ENCODE results near the gene POLR3K.
"Not testable (repeated sequence)": the region's sequence is repeated elsewhere in the genome, so short reads cannot be mapped to it uniquely, and the experiment has no call there.

POLR3K gene

DNA sequence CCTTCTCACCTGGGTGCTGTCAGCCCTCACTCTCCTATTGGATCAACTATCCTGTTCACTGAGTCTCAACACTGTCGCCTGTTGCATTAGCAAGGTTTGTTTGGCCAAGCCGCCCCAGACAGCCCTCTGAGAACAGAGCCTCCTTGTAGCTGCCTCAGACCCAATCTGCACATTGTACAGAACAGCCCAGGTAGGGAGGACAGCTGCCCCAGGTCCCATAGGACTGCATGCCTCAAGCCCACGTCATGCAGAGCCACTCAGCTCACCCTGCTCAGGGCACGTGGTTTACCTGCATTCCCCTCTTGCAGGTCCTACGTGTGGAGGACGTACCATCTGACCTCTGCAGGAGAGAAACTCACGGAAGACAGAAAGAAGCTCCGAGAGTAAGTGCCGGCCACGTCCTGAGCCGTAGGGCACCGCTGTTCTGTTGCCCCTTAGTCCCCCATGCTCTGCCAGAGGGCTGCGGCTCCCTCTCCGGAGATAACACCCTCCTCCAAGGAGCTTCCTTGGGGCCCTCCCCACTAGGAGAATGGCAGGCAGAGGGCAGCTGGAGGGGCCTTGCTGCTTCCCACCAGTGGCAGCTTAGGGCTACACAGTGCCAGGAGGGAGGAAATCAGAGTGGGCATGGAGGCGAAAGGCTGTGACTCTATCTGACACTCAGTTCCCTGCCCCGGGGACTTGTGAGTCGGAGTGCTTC lies 3.0 kb upstream of the POLR3K start:
- peaks cover 13 to 19% of the 10 kb centered on the region in 2 donors for H3K4me1 Mint-ChIP-seq (ENCODE audit: low read depth in 2 of 2)
- H3K4me3 Mint-ChIP-seq: peak overlapping the region in 1 of 2 donors; percentile 23
- H3K9me3 Mint-ChIP-seq: no peaks in the 10 kb centered on the region
- no peak overlapping the region for H3K27ac Mint-ChIP-seq
- H3K36me3 Mint-ChIP-seq (ENCODE audit: insufficient read depth): peaks cover 17% of the 10 kb centered on the region
- DNase-seq (no peak), ATAC-seq (replicated peaks) (no peak)
- H3K27me3 Mint-ChIP-seq: no peaks in the 10 kb centered on the region

DNA sequence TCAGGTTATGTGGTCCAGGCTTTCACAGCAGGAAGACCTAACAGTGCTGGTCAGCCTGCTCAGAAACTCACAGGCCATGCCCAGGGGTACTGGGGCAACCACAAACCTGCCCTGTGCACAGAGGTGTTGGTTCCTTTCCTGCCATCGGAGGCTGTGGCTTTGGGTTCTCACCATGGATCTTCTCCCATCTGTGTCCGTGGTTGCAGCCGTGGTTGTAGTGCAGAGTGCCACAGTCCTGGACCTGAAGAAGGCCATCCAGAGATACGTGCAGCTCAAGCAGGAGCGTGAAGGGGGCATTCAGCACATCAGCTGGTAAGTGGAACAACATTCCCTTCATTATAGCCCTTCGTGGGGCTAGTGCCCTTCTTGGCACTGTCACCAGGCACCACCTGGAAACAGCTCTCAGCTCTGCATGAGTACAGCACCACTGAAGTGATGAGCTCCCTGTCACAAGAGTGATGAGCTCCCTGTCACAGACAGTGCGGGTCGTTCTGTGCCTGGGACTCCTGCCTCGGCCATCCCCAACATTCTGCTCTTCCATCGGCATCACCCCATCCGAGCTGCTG lies 2.2 kb upstream of the POLR3K start:
- H3K27ac Mint-ChIP-seq: no peak overlapping the region
- peaks cover 20 to 24% of the 10 kb centered on the region in 2 donors for H3K4me1 Mint-ChIP-seq (ENCODE audit: low read depth in 2 of 2)
- H3K4me3 Mint-ChIP-seq: peak overlapping the region in 1 of 2 donors; percentile 56
- no peak for ATAC-seq (replicated peaks)
- H3K9me3 Mint-ChIP-seq: no peaks in the 10 kb centered on the region
- H3K36me3 Mint-ChIP-seq (ENCODE audit: insufficient read depth): peaks cover 24% of the 10 kb centered on the region
- no peaks in the 10 kb centered on the region for H3K27me3 Mint-ChIP-seq
- no peak for DNase-seq

DNA sequence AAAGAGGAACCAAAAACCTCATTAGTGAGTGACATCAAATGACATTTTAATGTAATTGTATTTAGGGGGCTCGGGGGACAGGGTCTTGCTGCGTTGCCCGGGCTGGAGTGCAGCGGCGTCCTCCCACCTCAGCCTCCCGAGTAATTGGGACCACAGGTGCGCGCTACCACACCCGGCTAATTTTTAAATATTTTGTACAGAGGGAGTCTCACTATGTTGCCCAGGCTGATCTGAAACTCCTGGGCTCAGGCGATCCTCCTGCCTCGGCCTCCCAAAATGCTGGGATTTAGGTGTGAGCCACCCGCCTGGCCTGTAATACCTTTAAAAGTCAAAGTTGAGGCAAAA lies 801 bp upstream of the POLR3K start:
- Mint-ChIP-seq H3K4me1 (ENCODE audit: low read depth in 2 of 2) (peaks cover 24 to 26% of the 10 kb centered on the region in 2 donors), H3K27me3 (no peaks in the 10 kb centered on the region), H3K36me3 (ENCODE audit: insufficient read depth) (peaks cover 31% of the 10 kb centered on the region), H3K27ac (peak overlapping the region in 1 of 2 donors; percentile 91), H3K9me3 (no peaks in the 10 kb centered on the region), H3K4me3 (peak overlapping the region; percentile 96 to 99)
- ATAC-seq (replicated peaks) (no peak), DNase-seq (no peak)

DNA sequence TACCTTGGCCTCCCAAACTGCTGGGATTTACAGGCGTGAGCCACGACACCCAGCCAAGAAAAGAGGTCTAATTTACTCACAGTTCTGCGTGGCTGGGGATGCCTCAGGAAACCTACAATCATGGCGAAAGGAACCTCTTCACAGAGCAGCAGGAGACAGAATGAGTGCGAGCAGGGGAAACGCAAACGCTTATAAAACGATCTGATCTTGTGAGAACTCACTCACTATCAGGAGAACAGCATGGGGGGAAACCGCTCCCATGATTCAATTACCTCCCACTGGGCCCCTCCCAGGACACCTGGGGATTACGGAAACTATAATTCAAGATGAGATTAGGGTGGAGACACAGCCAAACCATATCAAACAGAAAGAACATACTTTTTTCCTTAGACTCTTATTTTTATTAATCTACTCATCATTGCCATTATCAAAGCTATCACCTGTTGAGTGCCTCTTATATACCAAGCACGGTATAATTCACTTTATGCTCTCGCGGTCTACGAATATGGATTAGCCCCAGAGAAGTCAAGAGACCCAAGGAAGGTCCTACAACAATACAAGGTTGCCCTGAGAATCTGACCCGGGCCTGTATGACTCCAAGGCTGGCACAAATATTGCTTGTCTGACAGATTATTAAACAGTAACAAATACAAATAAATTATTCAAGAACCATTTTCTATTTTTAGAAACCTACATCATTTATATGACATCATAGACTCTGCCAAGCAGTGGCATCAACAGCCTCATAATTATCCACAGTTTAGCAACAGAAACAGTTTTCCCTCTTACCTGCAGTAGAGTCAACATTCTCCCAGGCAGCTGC lies 2.4 kb downstream of the POLR3K start:
- H3K9me3 Mint-ChIP-seq: no peaks in the 10 kb centered on the region
- H3K4me3 Mint-ChIP-seq: peak overlapping the region; percentile 96 to 99
- no peaks in the 10 kb centered on the region for H3K27me3 Mint-ChIP-seq
- peak overlapping the region in 1 of 2 donors; percentile 62 for H3K27ac Mint-ChIP-seq
- DNase-seq (no peak), ATAC-seq (replicated peaks) (no peak)
- peaks cover 20 to 26% of the 10 kb centered on the region in 2 donors for H3K4me1 Mint-ChIP-seq (ENCODE audit: low read depth in 2 of 2)
- peaks cover 52% of the 10 kb centered on the region for H3K36me3 Mint-ChIP-seq (ENCODE audit: insufficient read depth)

DNA sequence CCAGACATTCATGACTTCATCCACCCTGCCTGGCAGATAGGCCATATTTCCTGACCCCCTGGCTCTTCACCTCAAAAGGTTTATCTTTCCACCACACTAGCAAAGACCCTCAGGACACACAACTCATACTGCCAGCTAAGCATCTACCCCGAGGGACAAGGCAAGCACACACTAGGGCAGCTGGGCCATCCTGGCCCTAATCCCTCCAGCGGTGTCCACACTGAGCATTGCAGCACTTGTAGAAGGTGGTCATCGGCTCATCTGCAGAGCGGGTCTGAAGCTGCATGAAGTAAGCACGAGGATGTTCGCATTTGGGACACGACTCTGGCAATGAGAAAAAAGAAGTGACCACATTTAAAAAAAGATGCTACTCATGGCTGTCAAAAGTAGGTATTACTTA lies 6.2 kb downstream of the POLR3K start:
- Mint-ChIP-seq H3K9me3 (no peaks in the 10 kb centered on the region), H3K27me3 (no peaks in the 10 kb centered on the region), H3K4me3 (no peak overlapping the region), H3K27ac (no peak overlapping the region), H3K4me1 (ENCODE audit: low read depth in 2 of 2) (peaks cover 17 to 28% of the 10 kb centered on the region in 2 donors), H3K36me3 (ENCODE audit: insufficient read depth) (peaks cover 55% of the 10 kb centered on the region)
- no peak for DNase-seq
- ATAC-seq (replicated peaks): no peak

DNA sequence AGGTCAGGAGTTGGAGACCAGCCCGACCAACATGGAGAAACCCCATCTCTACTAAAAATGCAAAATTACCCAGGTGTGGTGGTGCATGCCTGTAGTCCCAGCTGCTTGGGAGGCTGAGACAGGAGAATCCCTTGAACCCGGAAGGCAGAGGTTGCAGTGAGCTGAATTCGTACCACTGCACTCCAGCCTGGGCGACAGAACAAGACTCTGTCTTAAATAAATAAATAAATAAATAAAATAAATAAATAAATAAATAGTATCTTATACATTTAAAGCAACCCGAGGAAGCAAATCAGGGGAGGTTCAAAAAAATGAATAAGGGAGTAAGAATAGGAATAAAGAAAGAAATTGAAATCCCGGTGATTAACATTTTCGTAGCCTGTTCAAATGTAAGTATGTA lies 6.9 kb downstream of the POLR3K start:
- not testable (repeated sequence) for H3K4me3 Mint-ChIP-seq; DNase-seq; H3K9me3 Mint-ChIP-seq; H3K27me3 Mint-ChIP-seq; ATAC-seq (replicated peaks)
- peaks cover 53% of the 10 kb centered on the region for H3K36me3 Mint-ChIP-seq (ENCODE audit: insufficient read depth)
- peak overlapping the region in 1 of 2 donors; percentile 19 for H3K27ac Mint-ChIP-seq
- peaks cover 19 to 32% of the 10 kb centered on the region in 2 donors for H3K4me1 Mint-ChIP-seq (ENCODE audit: low read depth in 2 of 2)

DNA sequence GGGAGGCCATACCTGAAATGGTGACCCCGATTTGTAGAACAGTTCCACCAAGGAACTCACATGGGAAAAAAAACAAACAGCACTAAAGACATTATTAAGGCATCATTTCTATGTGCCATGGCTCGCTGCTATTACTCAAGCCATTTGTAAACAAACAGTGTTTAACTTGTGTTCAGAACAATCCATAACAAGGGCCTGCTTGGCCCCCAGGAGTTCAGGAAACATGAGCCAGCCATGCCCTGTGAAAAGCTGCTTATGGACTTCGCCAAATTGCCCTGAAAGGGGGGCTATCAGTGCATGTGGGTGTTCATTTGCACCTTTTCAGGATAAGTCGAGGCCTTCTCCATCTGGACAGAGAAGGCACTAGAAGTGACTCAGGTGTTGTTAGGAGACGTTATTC lies 8.0 kb downstream of the POLR3K start:
- H3K27ac Mint-ChIP-seq: no peak overlapping the region
- H3K9me3 Mint-ChIP-seq: no peaks in the 10 kb centered on the region
- ATAC-seq (replicated peaks) (no peak), DNase-seq (no peak)
- H3K27me3 Mint-ChIP-seq: no peaks in the 10 kb centered on the region
- H3K4me1 Mint-ChIP-seq (ENCODE audit: low read depth in 2 of 2): peaks cover 12 to 22% of the 10 kb centered on the region in 2 donors
- peaks cover 44% of the 10 kb centered on the region for H3K36me3 Mint-ChIP-seq (ENCODE audit: insufficient read depth)
- H3K4me3 Mint-ChIP-seq: no peak overlapping the region

DNA sequence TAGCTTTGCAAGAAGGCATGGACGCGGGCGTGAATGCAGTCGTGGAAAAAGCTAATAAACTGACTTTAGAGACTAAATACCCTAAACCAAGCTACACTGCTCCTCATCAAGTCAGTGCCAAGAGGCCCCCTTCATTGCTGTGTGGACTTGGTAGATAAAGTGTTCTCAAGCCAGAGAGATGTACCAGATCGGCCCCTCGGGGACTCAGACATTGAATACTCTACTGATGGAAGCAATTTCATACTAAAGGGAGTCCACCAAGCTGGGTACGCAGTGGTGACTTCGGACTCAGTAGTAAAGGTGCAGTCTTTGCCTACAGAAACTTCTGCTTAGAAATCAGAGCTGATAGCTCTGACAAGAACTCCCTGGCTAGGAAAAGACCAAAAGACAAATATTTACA lies 8.8 kb downstream of the POLR3K start:
- peaks cover 41% of the 10 kb centered on the region for H3K36me3 Mint-ChIP-seq (ENCODE audit: insufficient read depth)
- H3K27ac Mint-ChIP-seq: no peak overlapping the region
- peaks cover 12 to 18% of the 10 kb centered on the region in 2 donors for H3K4me1 Mint-ChIP-seq (ENCODE audit: low read depth in 2 of 2)

DNA sequence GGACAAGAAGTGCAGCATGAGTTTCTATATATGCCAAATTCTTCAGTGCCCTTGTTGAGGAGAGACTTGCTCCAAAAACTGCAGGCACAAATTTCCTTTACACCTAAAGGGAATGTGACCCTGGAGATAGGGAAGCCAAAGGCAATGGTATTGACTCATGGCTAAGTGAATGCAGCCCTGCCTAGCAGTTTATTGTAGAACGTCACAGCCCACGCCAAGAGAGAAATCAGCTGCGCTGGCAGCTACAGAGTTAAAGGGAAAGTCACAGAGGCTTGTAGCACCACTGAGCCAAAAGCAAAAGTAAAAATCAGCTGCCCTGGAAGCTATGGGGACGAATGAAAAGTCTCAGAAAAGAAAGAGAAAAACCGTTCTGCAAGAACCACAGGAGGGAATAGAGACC lies 10.1 kb downstream of the POLR3K start:
- peaks cover 38% of the 10 kb centered on the region for H3K36me3 Mint-ChIP-seq (ENCODE audit: insufficient read depth)

More for the DNA sequence above, 8.8 kb downstream of the POLR3K start:
- Mint-ChIP-seq H3K27me3 (no peaks in the 10 kb centered on the region), H3K9me3 (no peaks in the 10 kb centered on the region), H3K4me3 (no peak overlapping the region)
- ATAC-seq (replicated peaks) (no peak), DNase-seq (no peak)

DNA sequence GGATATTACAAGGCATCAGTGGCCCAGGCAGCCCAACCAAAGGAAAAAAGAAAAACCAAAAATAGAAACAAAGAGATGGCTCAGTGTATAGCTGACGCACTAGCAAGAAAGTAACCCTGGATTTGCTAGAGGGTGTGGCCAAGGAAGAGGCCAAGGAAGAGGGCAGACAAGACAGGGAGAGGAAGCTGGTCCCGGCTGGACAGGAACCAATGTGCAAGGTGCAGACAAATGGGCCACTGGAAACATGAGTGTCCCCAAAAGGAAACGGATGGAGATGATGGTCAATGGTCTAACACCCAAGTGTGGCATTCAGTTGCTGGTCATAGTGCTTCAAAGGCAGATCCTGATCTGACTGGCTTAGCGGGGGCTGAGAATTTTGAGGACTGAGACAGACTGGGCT lies 10.7 kb downstream of the POLR3K start:
- Mint-ChIP-seq H3K4me1 (ENCODE audit: low read depth in 2 of 2) (peaks cover 27 to 35% of the 10 kb centered on the region in 2 donors), H3K9me3 (no peaks in the 10 kb centered on the region), H3K36me3 (ENCODE audit: insufficient read depth) (peaks cover 34% of the 10 kb centered on the region), H3K27me3 (no peaks in the 10 kb centered on the region), H3K4me3 (no peak overlapping the region), H3K27ac (peak overlapping the region in 1 of 2 donors; percentile 83)
- no peak for DNase-seq
- no peak for ATAC-seq (replicated peaks)

More for the DNA sequence above, 10.1 kb downstream of the POLR3K start:
- DNase-seq: no peak
- Mint-ChIP-seq H3K27me3 (no peaks in the 10 kb centered on the region), H3K9me3 (no peaks in the 10 kb centered on the region), H3K4me3 (no peak overlapping the region), H3K4me1 (ENCODE audit: low read depth in 2 of 2) (peaks cover 25 to 30% of the 10 kb centered on the region in 2 donors), H3K27ac (peak overlapping the region in 1 of 2 donors; percentile 31)
- no peak for ATAC-seq (replicated peaks)

DNA sequence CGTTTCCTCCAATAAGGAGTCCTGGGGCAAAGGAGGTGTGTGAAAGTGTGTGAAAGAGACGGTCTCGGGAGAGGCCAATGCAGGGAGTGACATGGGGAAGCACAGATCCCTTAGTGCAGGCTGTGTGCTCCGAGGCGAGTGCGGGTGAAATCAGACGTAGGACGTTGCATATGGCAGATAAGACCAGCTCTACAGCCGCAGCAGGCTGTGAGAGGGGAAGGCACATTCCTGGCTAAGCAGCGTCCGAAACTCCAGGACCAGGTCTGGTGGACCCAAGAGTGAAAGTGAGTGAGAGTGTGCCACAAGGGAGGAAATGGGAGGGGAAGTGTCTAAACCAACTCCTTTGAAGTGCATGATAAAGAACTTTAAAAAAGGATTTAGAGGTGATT lies 11.3 kb downstream of the POLR3K start:
- peak overlapping the region in 1 of 2 donors; percentile 83 for H3K27ac Mint-ChIP-seq
- no peaks in the 10 kb centered on the region for H3K9me3 Mint-ChIP-seq
- ATAC-seq (replicated peaks): no peak
- H3K36me3 Mint-ChIP-seq (ENCODE audit: insufficient read depth): peaks cover 28% of the 10 kb centered on the region
- no peak overlapping the region for H3K4me3 Mint-ChIP-seq
- no peaks in the 10 kb centered on the region for H3K27me3 Mint-ChIP-seq
- DNase-seq: no peak
- H3K4me1 Mint-ChIP-seq (ENCODE audit: low read depth in 2 of 2): peaks cover 27 to 35% of the 10 kb centered on the region in 2 donors

DNA sequence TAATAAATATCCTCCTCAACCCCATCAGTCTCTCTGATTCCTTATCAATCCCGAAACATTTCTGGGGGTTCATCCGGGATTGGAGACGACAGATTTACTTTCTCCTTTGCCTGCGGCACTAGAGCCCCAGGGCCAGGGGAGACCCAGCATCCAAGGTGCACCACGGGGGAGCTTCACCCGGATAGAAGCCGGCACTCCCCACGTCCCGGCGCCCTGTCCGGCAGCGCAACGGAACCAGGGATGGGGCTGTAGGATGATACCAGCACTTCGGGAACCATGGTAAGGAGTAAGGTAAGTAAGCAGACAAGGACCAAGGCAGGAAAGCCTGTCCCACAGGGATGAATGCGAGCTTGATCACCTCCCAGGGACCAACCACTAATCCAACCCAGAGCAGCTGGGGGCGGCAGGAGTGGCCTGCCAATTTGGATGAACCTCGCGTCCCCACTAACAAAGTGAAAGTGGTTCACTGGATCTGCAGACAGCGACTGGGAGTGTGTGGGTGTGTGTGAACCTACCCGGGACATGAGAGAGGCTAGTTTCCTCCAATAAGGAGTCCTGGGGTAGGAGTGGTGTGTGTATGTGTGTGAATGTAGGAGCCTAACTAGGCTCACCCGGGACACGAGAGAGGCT lies 11.9 kb downstream of the POLR3K start:
- Mint-ChIP-seq H3K4me3 (no peak overlapping the region), H3K4me1 (ENCODE audit: low read depth in 2 of 2) (peaks cover 28 to 35% of the 10 kb centered on the region in 2 donors), H3K9me3 (no peaks in the 10 kb centered on the region), H3K27me3 (no peaks in the 10 kb centered on the region), H3K27ac (no peak overlapping the region), H3K36me3 (ENCODE audit: insufficient read depth) (peaks cover 26% of the 10 kb centered on the region)
- ATAC-seq (replicated peaks) (no peak), DNase-seq (no peak)

Data from effector memory CD8-positive, alpha-beta T cell (primary cell).